Activated CD4-positive, alpha-beta T cell treated with anti-CD3 and anti-CD28 coated beads for 48 hours (primary cell): ENCODE measurements around the gene PCNX4.

Experiments used
- DNase-seq: peaks from one replicate; pipeline ENCODE4 v3.0.0-alpha.2; 2020

Gene PCNX4

GRCh38 chr14:60106339-60106738 lies 14.6 kb downstream of the PCNX4 start:
- DNase-seq: no peak

- DNase-seq: no peak
Observed at GRCh38 chr14:60107477-60107876, 15.8 kb downstream of the PCNX4 start.

DNA sequence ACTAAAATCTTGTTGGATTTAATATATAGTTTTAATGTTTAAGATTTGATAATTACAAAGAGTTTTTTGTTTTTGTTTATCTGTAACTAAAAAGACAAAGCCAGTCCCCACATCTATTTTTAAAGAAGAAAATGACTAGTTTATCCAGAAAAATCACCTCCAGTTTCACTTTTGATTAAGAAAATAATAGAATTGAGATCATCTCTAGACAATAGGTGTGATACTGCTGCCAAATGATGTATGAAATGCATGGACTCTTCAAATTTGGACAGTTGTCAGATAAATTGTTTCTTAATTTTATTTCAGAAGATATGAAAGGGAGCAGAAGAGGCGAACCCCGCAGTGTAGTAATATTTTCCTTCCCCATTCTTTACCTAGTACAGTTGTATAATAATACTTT lies 20.0 kb downstream of the PCNX4 start:
- no peak for DNase-seq

DNA sequence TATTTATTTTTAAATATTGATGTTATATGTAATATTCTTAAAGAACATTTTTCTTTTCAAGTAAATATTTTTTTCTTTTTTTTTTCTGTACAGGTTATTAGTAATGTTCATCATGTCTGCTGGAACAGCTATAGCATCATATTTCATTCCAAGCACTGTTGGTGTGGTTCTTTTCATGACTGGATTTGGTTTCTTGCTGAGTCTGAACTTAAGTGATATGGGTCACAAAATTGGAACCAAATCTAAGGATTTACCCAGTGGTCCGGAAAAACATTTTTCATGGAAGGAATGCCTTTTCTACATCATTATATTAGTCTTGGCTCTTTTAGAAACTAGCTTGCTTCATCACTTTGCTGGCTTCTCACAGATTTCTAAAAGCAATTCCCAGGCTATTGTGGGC lies 23.2 kb downstream of the PCNX4 start:
- DNase-seq: no peak

GRCh38 chr14:60116181-60116580 lies 24.5 kb downstream of the PCNX4 start:
- DNase-seq: no peak

- DNase-seq: no peak
Observed at GRCh38 chr14:60125918-60126317, 34.2 kb downstream of the PCNX4 start.

DNA sequence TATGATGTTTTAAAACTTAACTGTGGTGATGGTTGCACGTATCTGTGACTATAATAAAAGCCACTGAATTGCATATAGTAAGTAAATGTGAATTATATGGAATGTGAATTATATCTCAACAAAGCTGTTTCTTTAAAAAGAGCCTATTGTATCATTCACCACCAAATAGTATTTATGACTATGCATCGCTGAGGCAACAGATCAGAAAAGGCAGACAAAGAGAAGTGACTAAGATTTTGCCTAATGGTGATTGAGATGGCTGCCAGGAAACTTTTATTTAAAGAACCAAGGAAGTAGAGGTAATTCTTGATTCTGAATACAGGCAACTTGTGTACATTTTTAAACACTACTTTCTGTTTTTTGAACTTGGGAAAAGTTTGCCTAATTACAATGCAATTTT lies 41.8 kb downstream of the PCNX4 start:
- DNase-seq: no peak

DNA sequence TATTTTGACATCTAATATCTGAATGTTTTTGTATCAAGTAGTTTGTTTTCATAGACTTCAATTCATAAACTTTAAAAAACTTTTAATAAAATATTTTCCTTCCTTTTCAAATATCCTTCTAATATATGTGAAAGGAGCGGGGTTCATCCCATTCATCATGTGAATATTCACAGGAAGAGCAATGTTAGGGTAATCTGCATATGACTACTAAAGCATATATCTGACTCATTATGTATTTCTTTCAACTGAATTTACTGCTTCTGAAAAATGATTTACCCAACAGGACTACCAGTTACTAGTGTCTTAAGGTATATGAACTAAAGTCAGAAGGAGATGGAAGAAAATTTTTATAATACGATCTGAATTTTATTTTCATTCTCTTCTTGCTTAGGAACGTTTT lies 43.0 kb downstream of the PCNX4 start:
- no peak for DNase-seq

- DNase-seq: peak; percentile 77
Observed at GRCh38 chr14:60151715-60152114, 60.0 kb downstream of the PCNX4 start.

DNA sequence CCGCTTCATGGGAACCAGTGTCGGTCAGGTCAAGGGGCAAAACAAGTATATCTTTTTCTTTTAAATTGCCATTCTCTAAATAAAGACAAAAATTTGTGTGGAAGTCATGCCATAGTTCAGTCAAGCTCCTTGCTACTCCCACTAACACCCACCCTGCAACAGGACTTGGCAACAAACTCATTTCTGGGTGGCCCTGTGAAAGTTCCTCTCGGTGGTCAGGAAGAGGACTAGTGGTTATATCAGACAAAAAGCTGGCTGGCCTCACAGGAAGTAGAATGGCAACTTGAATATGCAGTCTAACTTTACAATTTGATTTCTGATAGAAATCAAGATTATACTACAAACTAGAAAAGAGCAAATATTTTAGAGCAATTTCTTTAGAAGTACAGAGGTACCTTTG lies 62.3 kb downstream of the PCNX4 start:
- no peak for DNase-seq

DNA sequence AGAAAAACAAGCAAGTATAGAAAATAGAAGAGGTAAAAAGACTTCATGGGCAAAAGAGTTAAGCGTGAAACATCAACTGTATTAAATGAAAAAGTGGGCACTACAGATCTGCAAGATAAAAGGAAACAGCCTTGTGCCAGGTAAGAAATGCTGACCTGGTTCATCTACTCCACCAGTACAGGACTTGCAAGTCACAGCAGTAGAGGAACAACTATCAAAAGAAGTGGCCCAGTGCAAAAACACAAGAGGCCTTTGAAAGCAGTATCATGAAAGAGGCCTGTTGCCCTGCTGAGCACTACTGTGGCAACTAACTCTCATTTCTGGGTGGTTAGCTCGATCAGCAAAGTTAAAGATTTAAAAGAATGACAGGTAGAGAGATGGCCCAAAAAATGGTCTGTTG lies 62.9 kb downstream of the PCNX4 start:
- no peak for DNase-seq

DNA sequence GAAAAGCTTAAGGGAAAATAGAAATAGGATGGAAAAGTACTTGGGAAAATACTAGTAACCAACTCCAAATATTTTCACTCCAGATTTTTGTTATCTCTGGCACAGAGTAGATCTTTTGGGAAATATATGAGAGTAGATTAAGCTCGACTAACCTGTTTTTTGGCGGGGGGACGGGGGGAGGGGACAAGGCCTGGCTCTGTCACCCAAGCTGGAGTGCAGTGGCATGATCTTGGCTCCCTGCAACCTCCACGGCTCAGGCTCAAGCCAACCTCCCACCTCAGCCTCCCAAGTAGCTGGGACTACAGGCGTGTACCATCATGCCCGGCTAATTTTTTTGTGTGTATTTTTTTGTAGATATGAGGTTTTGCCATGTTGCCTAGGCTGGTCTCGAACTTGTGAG lies 68.7 kb downstream of the PCNX4 start:
- no peak for DNase-seq

DNA sequence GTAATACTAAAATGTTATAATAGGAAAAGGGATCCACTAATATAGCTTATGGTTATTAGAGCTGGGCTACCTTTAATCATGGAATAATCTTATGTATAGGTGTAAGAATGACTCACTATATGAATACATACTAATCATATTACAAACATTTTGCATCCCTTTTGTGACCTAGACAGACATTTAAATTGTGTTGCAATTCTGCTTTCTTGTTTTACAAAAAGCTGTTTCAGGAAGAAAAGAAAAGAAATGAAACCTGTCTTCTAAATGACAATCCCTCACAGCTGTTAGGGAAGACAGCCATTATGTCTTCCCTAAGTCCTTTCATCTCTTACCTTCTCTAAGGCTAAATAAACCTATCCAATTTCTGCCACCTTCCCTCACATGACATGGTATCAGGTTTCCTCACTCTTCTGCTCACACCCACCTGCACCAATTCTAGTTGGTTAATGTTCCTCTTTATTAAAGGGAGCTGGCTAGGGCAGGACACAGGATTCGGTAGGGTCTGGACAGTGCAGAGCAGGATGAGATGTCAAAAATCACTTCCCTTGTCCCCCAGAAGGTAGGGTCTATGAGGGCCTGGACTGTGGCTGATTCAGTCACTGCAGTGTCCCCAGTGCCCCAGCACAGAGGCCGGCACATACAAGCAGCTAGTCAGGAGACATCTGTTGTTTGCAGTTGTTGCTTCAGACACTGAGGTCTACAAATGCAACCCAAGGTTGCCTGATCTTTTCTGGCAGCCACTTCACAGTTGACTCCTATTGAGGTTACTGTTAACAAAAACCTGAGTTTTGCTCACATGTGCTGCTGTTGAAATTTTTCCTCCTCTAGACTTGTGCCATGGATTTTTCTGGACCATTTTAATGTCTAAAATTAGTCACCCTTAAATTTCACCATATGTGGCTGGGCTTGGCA lies 69.7 kb downstream of the PCNX4 start:
- no peak for DNase-seq

- no peak for DNase-seq
Observed at GRCh38 chr14:60163693-60164092, 72.0 kb downstream of the PCNX4 start.

- DNase-seq: no peak
Observed at GRCh38 chr14:60164404-60164711, 72.6 kb downstream of the PCNX4 start.

GRCh38 chr14:60164712-60165546 lies 73.2 kb downstream of the PCNX4 start, which contains the start of gene DHRS7:
Gene DHRS7 (minus strand): TSS chr14:60165398. CDS start chr14:60165309, 89 bp downstream.
- peak; percentile 76 for DNase-seq

- DNase-seq: no peak
Observed at GRCh38 chr14:60165547-60165876, 73.8 kb downstream of the PCNX4 start.

GRCh38 chr14:60166142-60166541 lies 74.4 kb downstream of the PCNX4 start:
- DNase-seq: no peak

- no peak for DNase-seq
Observed at GRCh38 chr14:60169722-60170121, 78.0 kb downstream of the PCNX4 start.

DNA sequence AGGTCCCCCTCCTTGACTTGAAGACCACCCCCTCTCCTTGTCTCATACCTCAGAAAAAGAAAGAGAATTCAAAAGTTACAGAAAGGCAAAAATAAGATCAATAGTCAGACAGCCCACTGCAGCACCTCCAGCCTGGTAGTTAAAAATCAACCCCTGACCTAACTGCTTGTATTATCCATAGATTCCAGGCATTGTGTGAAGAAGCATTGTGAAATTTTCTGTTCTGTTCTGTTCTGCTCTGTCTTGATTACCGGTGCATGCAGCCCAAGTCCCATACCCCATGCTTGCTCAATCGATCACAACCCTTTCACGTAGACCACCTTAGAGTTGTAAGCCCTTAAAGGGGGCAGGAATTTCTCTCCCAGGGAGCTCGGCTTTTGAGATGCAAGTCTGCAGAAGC lies 79.2 kb downstream of the PCNX4 start:
- no peak for DNase-seq

DNA sequence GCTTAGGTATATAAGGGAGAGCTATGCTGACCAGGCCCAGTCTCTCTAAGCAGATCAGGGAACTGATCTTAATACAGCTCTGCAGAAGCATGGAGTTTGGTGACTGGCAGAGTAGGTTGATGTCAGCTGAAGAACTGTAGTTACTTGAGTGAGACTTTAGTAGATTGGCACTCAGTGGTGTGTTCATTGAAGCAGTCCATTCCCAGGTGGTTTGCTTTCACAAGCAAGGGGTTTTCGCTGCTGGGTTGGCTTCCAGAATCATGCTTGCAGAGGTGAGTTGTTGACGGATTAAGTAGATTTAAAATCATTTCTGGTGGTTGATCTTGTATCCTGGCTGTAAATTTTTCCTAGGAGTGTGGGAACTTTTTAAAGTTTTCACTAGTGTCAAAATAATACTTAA lies 80.0 kb downstream of the PCNX4 start:
- no peak for DNase-seq

DNA sequence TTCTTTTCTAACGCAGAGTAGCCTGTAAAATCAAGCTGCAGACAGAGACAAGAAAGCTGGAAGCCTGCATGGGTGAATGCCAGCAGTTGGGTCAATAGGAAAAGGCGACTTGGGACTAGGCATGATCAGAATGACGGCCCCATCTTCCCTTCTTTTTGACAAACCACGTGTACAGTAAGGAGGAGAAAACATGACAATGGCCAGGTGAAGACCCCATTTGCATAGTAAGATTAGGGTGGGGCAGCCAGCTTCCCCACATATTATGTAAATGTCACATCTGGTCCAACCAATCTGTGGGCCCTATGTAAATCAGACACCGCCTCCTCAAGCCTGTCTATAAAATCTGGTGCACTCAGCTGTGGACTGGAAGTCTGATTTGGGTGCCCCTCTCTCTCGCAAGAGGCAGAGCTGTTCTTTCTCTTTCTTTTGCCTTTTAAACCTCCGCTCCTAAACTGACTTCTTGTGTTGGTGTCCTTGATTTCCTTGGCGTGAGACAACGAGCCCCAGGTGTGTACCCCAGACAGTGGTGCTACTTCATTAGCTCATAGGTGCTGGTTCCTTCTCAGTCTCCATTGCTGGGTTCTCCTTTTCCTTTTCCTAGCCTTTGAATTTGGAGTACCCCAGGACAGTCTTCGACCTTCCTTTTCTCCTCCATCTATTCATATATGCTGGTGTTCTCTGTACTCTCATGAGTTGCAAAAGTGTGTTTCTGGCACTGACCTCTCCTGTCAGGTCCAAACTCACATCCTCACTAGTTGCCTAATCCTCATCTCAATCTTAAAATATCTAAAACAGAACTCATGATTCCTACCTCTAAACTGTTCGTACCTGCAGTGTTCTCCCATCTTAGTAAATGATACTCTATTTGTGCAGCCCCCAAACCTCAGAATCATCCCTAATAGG lies 82.9 kb downstream of the PCNX4 start:
- DNase-seq: no peak

- no peak for DNase-seq
Observed at GRCh38 chr14:60175255-60175902, 83.7 kb downstream of the PCNX4 start.
